ENCODE data around the gene ANKMY1. TPM values are rescaled to one million over a fixed set of nuclear protein-coding genes. Genes with fewer than 3 reads are reported as not detected.

ANKMY1 gene
- polyA plus RNA-seq, 2 of the 4 experiments (the other 2 are of a cell fraction), result 10.6 to 16.5 TPM

DNA sequence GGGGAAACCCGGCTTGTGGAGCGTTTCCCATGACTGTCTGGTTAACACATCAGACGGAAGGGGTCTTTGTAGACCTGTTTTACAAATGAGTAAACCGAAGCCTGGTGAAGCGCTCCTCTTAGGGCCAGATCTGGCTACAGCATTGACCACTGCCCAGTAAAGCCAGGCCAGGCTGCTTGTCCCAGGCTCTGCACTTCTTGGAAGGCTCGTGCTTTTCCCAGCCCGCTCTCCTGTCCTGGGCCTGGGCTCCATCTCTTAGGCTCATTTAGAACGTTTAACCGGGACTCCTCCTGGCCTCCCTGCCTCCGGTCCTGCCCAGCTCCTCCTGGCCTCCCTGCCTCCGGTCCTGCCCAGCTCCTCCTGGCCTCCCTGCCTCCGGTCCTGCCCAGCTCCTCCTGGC is 117.5 kb downstream of the ANKMY1 start:
- TF ChIP-seq HOXB13 (CRISPR knock-in tag; IDR thresholded peaks at IDR 0.05; ENCODE audit: low read depth), result no peak
- no peak for TF ChIP-seq EHF (CRISPR knock-in tag; IDR thresholded peaks at IDR 0.05)
- no peak for TF ChIP-seq RCOR1 (IDR thresholded peaks at IDR 0.05; ENCODE audit: low read depth, low read length)
- no peak for TF ChIP-seq NPAS2 (CRISPR knock-in tag; IDR thresholded peaks at IDR 0.05; ENCODE audit: borderline replicate concordance)
- no peak for TF ChIP-seq CHD2 (IDR thresholded peaks at IDR 0.05; ENCODE audit: low read length, partially characterized antibody)
- no peak for TF ChIP-seq HES2 (IDR thresholded peaks at IDR 0.05)
- DNase-seq (ENCODE audit: low read depth in 1 of 2, low spot score in 1 of 2) (no peak), ATAC-seq (no peak), FAIRE-seq (no peak)
- ChIA-PET POLR2A (no interaction called here), CTCF (interaction anchor here (1.0 to 5.7 kb wide), 3 partner anchors 9 to 210 kb away, joined by 3 to 116 read pairs (median 29); no protein-coding TSS in a partner anchor)
- WGBS (ENCODE audit: missing lambda C conversion rate), result 96% methylated on average over 10 of the region's 12 CpGs
- Histone ChIP-seq H3K9me3 (no peaks in the 10 kb centered on the region), H3K4me3 (no peak overlapping the region), H3K4me2 (no peak overlapping the region), H3K27ac (no peak overlapping the region), H3K4me1 (peaks cover 45% of the 10 kb centered on the region)

DNA sequence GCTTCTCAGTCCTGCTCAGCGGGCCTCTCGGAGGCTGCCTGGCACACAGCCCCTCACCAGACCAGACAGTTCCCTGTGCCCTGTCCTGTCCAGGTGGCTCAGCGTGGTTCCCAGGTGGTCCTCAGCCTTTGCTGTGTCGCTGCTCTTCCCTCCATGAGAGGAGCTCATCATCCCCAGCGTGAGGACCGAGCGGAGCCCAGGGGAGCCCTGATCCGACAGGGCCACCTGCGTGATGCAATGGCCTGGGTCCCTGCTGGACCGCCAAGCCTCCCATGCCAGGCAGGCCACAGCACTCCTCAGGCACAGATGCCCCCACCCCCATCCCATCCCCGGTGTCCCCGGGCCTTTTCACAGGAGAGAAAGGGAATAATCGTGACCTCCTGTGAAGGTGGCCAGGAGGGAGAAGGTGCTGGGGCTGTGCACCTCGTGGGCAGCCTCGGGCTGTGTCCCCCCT is 118.1 kb downstream of the ANKMY1 start:
- no peak for ATAC-seq
- Histone ChIP-seq H3K4me3 (no peak overlapping the region), H3K4me2 (no peak overlapping the region), H3K4me1 (peaks cover 45% of the 10 kb centered on the region), H3K9me3 (no peaks in the 10 kb centered on the region), H3K27ac (no peak overlapping the region)
- DNase-seq (ENCODE audit: low read depth in 1 of 2, low spot score in 1 of 2), result no peak
- FAIRE-seq, result no peak
- CTCF ChIA-PET, result interaction anchor here (1.0 to 5.7 kb wide), 6 partner anchors 8 to 215 kb away, joined by 3 to 116 read pairs (median 8); no protein-coding TSS in a partner anchor
- POLR2A ChIA-PET, result no interaction called here
- no peak for TF ChIP-seq CHD2 (IDR thresholded peaks at IDR 0.05; ENCODE audit: low read length, partially characterized antibody)
- TF ChIP-seq, protein P1, sequence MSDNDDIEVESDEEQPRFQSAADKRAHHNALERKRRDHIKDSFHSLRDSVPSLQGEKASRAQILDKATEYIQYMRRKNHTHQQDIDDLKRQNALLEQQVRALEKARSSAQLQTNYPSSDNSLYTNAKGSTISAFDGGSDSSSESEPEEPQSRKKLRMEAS (IDR thresholded peaks at IDR 0.05), result no peak
- no peak for TF ChIP-seq RAD21 (conservative IDR thresholded peaks at IDR 0.05 in 1 of 2, IDR thresholded peaks at IDR 0.05 in 1 of 2)
- TF ChIP-seq ZSCAN20 (CRISPR knock-in tag; IDR thresholded peaks at IDR 0.05), result no peak
- no peak for TF ChIP-seq ELK1 (IDR thresholded peaks at IDR 0.05; ENCODE audit: low read depth, low read length)
- no peak for TF ChIP-seq BHLHE40 (IDR thresholded peaks at IDR 0.05; ENCODE audit: low read depth, low read length)
- TF ChIP-seq USF2 (IDR thresholded peaks at IDR 0.05), result no peak
- TF ChIP-seq HOXB5 (CRISPR knock-in tag; IDR thresholded peaks at IDR 0.05), result no peak
- no peak for TF ChIP-seq HMGXB4 (CRISPR knock-in tag; IDR thresholded peaks at IDR 0.05; ENCODE audit: borderline replicate concordance)
- TF ChIP-seq EHMT2 (IDR thresholded peaks at IDR 0.05; ENCODE audit: low read depth), result no peak
- TF ChIP-seq HEYL (CRISPR knock-in tag; IDR thresholded peaks at IDR 0.05), result no peak
- no peak for TF ChIP-seq ZC3H11A (IDR thresholded peaks at IDR 0.05)
- TF ChIP-seq FOXS1 (CRISPR knock-in tag; IDR thresholded peaks at IDR 0.05), result no peak
- no peak for TF ChIP-seq NFE2L2 (conservative IDR thresholded peaks at IDR 0.05; ENCODE audit: low read length)
- TF ChIP-seq RFX5 (IDR thresholded peaks at IDR 0.05), result no peak
- TF ChIP-seq HDAC2 (IDR thresholded peaks at IDR 0.05), result no peak
- no peak for TF ChIP-seq HOXB13 (CRISPR knock-in tag; IDR thresholded peaks at IDR 0.05; ENCODE audit: low read depth)
- TF ChIP-seq, protein P2, sequence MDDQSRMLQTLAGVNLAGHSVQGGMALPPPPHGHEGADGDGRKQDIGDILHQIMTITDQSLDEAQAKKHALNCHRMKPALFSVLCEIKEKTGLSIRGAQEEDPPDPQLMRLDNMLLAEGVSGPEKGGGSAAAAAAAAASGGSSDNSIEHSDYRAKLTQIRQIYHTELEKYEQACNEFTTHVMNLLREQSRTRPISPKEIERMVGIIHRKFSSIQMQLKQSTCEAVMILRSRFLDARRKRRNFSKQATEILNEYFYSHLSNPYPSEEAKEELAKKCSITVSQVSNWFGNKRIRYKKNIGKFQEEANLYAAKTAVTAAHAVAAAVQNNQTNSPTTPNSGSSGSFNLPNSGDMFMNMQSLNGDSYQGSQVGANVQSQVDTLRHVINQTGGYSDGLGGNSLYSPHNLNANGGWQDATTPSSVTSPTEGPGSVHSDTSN (IDR thresholded peaks at IDR 0.05), result no peak
- no peak for TF ChIP-seq REST (IDR thresholded peaks at IDR 0.05)
- no peak for TF ChIP-seq TFCP2L1 (CRISPR knock-in tag; IDR thresholded peaks at IDR 0.05)
- WGBS (ENCODE audit: missing lambda C conversion rate), result 100% methylated on average over 6 of the region's 15 CpGs
